Fibroblast of skin of left quadriceps (primary cell): ENCODE results near the gene DEDD2.

ENCODE experiments used
- DNase-seq, 2 experiments: peaks; one replicate each; pipeline ENCODE4 v3.0.0-alpha.2; 2013; ENCODE audit warnings: low read depth in 2 of 2

DEDD2 gene

DNA sequence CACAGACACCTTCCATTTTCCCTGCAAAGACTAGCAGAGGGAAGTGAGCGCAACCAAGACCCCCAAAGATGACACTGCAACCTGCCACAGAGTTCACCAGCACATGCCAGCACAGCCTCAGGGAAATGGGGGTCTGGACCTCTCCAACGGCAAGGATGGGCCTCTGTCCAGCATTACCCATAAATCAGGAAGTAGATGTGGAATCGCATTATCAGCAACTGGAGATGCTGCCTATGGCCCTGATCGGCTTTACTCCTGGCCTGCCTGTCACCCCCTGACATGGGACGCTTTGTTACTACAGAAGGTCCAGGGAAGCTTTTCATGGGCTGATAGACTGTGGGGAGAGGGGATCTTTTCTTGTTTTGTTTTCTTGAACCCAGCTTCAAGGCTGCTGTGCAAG lies 43.8 kb downstream of the DEDD2 start:
- DNase-seq = no peak

DNA sequence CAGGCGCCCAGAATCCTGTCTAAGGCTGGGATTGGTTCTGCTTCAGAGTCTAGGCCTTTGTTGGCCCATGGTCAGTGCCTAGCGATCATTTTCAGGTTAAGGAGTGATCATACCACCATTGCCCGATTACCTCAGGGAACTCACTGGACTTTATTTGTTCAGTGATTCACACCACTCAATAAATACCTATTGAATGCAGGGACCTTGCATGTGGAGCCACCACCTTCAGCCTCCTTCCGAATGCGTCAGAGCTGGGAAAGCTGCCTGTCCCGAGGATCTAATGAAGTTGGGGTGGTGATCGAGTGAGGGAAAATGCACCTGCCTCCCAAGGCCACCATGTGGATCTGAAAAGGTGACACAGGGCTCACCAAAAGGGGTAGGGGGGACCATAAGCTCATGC lies 45.2 kb downstream of the DEDD2 start:
- DNase-seq = no peak

DNA sequence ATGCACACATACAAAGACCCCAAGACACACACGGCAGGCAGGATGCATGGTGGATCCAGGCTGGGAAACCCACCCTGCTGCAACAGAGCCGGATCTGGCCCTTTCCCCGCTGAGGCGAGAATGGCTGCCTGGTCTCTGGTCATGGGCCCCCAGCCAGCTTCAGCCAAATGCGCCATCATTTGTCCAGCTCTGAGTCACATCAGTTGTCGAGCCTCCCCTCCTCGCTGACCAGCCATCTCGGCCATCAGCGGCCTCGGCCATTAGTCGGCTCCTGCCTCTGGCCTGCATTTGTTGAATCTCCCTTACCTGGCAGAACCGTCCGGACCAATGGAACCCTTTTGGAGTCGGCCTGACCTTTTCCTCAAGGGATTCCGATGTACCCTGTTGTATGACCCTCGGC lies 46.8 kb downstream of the DEDD2 start:
- no peak for DNase-seq

DNA sequence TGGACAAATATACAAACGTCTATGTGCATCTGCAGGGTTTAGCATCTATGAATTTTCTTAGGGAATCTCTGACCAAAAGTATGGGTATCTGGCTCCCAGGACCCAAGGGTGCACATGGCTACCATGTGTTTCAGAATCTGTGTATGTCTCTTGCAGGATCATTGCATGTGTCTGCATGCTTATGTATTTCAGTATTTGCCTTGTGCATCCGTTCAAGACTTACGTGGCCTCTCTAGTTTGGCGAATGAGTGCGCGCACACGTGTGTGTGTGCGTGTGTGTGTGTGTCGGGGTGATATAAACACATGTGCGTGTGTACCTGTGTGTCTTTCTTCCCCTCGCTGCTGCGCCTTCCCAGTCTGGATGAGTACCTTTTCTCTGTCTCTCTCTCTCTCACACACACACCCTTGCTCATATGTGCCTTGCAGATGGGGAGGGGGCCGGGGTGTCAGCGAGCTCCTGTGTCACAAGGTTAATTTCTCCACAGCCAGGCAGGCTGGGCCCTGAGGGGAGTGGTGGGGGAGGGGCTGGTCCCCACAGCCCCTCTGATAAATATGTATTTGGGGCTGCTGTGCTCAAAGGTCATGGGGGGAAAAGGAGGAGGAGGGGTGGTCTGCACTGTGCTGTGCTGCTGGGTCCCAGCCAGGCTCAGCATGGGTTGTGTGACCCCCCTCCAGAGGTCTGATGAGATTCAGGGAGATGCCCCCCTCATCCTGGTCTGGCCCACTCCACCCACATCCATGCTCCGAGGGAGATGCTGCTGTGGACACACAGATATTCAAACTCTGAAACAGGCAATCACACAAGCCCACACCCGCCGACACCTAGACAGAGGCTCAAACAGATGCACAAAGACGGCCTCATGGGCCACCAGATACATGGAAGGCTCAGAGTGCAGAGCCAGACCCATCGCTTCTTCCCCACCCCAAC lies 47.7 kb downstream of the DEDD2 start:
- DNase-seq = no peak

DNA sequence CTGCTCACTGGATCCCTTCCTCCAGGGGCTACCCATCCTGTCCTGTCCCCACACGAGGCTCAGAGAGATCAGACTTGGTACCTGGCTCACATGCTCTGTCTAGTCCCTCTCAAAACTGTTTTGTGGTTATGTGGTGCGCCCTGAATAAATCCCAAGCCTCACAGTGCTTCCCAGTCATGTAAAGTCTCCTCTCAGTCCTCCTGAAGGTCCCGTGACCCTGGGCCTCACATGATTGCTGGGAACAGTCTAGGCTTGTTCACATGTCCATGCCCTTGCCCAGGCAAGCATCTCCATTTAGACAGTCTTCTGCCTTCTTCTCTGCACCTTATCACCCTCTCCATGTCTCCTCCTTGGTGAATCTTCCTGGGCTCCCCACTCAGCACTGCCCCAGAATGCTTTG lies 49.3 kb downstream of the DEDD2 start:
- no peak for DNase-seq

DNA sequence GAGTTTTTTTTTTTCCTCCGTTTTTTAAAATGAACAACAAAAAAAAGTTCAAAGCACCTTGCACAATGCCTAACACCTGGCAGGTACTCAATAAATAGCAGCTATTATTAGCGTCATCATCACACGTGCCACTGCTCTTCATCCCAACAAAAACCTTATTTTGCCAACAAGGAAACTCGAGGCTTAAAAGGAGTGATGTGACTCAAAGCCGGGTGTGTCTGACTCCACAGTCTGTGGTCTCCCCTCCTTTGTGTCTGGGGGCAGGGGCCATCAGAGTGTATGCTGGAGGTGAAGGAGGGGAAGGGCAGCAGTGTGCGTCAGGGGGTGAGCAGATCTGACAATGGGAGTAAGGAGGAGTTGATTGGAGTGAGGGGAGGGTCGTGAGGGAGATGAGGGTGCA lies 51.2 kb downstream of the DEDD2 start:
- no peak for DNase-seq

DNA sequence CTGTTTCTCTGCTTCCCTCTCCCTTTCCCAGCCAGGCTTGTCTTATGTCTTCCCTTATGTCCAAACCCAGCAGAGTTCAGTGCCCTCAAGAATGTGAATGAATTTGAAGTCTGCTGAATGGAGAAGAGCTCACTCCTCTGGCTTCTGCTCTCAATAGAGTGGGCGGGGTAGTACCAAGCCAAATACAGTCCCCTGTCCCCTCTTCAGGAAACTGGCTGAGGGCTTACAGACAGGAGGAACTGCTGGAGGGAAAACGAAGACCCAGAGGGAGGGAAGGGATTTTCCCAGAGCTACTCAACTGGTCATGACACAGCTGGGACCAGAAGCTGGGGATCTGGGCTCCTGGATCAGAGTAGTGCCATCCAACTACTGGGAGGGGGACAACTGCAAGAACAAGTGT lies 52.3 kb downstream of the DEDD2 start:
- DNase-seq = no peak

DNA sequence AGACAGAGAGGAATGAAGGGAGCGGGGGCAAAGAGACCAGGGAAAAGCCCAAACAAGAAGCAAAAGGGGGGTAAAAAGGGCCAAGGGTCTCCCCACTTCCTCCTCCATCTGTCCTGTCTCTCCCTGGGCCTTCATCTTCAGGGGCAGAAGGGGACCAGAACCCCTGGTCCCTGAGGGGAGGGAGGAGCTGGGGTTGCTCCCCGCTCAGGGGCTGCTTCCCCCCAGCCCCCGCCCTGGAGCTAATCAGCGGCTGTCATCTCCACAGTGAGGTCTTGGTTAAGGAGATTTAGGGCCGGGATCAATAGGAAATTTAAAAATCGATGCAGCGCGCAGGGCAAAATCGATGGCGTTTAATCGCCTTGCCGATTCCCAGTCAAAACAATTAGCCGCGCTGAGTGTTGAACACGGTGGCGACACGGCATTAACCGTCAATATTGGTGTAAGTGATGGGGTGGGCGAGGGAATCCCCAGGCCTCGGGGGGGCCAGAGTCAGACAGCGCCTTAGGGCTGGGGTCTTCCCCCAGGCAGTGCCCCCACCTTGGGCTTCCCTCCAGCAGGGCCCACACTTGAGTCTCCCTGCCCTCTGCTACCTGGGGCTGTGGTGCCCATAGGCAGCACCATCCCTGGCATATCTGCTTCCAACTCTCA lies 55.7 kb downstream of the DEDD2 start:
- DNase-seq = no peak

DNA sequence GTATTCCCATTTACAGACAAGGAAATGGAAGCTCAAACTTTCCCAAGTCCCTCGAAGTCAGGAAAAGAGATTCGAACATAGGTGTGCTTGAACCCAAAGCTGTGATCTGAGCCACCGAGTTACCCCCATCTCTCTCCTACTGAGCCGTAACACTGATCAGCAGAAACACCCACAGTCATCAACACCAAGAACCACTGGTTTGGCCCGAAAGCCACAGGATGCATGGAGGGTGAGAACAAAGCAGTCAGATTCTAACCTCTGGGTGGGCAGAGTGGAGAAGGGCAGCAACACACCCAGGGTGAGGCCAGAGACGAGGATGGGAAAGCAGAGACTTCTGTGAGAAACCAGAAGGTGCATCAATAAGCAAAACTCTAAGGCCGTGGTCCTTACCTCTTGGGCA lies 57.5 kb downstream of the DEDD2 start:
- no peak for DNase-seq

DNA sequence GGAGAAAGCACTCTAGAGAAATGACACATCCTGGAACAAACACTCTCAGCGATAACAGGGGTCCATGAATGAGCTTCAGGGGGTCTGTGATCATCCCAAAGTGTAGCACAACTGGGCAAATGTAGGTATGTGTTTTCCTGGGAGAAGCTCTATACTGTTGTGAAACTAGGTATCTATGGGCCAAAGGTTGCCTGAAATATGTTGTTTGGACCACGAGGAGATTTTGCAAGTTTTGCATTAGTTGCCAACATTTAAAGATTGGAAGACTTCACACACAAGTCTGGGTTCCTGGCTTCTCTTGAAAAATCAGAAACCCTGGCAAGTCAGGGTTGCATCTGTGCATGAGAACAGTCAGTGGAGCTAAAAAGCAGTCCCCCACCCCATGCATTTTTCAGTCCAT lies 58.6 kb downstream of the DEDD2 start:
- no peak for DNase-seq

DNA sequence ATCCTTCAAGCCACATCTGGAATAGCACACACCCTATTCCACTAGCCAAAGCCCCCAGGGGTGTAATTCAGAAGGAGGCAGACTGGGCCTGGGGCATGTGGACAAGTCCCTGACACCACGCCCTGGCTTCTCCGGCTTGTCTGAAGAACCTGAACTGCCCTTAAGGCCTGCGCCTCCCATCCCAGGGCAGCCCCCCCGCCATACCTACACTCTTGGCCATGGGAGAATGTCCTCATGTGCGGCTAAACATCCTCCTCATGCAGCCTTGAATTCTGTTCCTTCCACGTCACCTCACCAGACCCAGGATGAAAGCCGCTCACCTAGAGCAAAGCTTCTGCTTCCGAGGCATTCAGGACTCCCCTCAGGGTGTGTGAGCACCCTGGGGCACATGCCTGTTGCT lies 60.9 kb downstream of the DEDD2 start:
- no peak for DNase-seq

DNA sequence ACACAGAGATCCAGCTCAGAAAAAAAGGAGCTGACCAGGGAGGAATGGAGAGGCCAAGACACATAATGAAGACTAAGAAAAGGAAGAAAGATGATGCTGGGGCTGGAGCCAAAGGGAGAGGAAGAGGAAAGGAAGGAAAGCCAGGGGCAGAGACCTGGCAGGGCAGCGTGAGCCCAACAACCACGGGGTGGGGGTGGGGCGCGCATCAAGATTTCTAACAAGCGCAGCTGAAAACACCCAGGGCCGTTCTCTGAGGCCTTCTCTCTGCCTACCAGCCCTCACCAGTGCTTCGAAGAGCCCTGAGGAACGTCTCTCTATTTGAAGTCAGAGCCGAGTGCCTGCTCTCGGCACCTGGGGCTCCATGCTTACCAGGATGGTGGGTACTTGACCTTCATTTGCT lies 61.7 kb downstream of the DEDD2 start:
- no peak for DNase-seq

DNA sequence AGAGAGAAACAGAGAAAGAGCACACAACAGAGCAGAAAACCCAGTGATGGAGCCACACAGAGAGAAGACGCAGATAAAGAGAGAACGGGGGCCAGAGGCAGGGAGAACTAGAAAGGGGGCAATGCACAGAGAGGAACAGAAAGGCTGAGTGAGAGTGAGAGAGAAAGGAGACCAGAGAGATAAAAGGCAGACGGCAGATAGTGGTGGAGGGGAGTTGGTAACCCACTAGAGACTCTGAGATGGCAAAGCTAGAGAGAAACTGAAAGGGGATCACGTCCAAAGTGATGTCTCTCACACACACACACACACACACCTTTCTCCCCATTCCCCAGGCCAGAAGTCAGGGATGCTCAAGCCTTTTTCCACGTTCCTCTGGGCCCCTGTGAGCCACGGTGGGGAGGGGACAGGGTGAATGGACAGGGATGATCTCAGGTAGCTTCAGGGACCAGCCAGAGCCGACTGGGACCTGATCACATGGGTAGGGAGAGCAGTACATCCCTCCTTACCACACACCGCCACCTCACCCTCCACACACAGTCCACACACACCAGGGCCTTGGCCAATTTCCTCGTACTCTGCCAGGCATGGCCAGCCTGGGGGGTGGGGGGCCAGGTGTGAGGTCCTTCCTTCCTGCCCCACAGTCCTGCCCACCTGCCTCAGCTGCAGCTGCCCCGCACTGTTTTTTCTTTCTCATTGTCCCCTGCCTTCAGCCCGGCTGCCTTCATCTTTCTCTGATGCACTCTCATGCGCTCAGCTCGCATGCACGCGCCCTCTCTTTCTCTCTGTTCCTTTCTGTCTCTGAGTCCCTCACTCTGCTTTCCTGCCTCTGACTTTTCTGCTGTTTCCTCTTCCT lies 62.8 kb downstream of the DEDD2 start:
- no peak for DNase-seq

DNA sequence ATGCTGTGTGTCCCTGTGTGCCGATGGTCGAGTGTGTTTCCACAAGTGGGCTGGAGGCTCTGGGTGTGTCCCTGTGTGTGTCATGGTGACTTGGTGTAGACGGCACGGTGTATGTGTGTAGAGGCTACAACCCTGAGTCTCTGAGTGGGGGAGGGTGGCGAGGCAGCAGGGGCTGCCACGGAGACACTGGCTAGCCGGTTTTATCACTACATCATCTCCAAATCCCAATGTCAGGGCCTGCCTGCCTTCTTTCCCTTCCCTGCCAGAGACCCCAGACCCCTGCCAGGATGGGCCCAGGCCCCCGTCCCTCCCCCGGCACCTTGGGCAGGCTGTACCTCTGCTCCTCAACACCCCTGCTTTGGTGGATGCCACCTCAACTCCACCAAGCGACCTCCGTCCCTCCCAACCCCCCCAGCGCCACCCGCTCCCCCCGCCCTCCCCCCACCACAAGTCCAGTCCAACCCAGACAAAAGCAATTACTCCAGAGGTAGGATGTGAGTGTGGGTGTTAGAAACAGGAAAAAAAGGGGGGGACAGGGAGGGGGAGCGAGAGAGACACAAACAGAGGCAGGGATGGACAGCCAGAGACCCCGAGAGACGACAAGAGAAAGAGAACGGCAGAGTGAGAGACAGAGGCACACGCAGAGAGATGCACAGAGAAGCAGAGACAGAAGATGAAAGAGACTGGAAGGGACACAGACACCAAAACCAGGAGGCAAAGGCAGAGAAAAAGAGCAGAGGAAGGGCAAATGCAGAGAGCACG lies 63.6 kb downstream of the DEDD2 start:
- no peak for DNase-seq

DNA sequence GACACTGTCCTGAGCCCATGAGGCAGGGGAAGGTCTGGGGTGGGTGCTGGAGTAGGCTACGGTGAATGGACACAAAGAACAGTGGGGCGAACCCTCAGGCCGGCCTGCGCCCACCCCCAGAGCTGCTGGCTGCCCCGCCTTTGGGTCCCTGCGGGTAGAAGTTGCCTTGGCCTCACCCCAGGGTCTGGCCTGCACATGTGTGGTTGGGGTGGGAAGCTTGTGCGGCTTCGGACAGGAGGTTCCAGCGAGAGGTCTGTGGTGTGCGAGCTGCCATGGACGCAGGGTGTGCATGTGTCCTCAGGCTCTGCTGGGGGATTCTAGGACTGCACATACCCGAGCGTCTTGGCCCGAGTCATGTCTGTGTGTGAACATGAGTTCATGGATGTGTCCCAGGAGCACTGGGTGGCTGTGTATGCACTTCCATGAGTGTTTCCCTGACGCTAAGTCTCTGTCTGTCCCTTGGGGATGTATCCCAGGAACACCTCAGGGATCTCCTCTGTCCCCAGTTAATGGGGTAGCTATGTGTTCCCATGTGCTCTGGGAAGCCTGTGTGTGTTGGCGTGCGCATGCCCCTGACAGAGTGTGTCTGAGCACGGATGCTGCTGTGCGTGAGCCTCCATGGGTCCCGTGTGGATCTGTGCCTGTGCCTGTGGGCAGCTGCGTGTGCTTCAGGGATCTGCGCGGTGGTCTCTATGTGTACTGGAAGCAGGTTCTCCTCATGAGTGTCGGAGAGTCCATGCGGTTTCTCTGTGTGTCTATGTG lies 64.4 kb downstream of the DEDD2 start:
- DNase-seq = no peak

DNA sequence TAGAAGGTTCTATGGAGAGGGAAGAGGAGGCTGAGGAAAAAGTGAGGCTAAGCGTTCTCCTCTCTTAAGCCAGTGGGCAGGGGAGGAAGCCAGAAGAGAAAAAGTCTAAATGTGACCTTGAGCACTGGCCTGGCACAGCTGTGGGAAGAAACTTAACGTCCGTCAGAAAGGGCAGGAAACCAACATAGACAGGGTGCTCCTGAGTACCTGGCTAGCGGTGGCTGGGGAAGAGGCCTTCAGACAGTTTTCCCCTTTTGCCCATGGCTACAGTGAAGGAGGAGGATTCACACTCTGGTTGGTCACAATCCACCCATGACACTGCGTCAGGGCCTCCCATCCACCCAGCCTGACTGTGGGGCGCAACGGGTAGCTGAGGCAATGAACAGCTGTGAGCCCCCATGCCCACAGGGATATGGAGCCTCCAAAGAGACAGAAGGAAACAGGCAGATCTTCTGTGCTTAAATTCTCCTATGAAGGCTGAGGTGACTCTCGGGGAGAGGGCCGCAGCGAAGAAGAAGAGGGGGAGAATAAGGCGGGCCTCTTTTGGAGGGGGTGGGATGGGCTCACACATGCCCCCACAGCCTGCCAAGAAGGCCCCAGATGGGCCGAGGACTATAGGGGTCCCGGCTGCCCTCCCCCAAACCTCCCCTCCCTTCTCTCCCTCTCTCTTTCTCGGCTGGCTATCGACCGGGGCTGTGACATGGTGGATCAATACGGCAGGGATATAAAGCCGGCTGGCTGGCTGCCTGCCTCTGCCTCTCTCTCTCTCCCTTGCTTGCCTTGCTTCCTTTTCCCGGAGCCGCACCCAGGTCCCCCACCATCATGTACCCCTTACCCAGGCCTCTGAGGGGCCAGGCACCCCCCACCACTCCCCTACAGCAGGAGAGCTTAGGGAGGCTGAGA lies 65.4 kb downstream of the DEDD2 start:
- no peak for DNase-seq

DNA sequence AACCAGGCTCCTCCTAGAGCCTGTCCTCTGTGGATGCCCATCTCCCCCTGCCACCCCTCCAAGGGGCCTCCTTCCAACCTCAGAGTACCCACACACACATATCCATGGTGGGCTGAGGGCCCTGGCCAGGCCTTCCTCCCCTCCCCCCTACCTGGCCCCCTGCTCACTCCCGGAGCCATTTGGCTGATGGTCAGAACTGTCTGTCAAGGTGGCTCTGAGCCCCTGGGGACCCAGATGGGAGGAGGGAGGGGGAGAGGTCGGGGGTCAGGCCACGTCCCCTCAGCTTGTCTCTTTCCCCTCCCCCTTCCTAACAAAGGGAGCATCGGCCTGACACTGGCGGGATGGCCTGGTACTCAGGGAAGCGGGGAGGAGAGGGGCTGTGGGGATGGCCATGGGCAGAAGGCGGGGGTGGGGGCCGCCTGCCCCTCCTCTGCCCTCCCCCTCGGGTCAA lies 66.5 kb downstream of the DEDD2 start:
- no peak for DNase-seq

DNA sequence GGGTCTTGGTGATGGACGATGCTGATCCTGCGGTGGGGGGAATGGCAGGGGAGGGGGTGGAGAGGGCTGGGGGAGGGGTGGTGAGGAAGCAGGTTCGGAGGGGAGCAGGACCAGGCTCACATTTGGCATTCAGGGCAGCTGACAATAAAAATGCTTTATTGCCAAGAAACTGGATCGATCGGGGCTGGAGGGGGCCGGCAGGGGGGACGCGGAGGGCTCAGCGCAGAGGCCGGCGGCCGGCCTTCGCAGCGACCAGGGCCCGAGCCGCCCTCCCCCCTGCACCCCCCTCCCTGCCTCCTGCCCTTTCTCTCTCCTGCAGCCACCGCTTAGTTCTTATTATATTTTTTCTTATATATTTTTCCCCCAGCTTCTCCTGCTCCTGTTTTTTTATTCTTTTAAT lies 67.1 kb downstream of the DEDD2 start:
- DNase-seq = no peak

DNA sequence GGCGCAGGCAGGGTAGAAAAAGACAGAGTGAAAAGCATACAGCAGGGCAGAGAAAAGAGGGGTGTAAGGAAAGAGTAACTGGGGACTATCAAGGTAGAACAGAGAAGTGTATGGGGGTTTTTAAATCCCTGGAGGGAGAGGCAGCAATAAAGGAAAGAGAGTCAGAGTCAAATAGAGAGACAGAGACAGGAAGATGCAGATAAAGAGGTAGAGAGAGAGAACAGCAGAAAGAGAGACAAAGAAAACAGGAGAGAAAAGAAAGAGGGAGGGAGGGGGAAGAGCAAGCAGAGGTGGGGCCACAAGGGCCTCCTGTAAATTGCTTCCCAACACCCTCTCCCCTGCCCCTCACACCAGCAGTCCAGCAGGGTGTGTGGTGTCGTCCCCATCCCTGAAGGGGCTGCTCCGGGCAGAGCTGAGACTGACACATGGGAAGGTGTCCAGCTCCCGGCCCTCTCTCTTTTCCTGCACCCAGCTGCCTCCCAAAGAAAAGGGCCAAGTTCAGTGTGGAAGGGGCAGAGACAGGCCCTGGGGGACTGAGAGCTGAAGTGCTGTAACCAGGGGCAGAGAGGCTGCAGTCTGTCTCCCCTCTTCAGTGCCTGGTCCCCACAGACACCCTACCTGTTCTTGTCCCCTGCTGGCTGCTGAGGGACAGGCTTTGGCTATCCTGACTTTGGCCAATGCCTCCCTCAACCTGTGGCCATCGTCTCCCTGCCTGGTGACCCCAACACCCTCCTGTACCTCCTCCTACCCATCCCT lies 67.9 kb downstream of the DEDD2 start:
- DNase-seq = no peak
